ENCODE results near the gene SLC25A22. TPM values are rescaled to one million over a fixed set of nuclear protein-coding genes. Genes with fewer than 3 reads are reported as not detected.
A peak's percentile ranks its signal among the peaks of the same experiment; 100 is the strongest.

Gene SLC25A22
- total RNA-seq, 1 experiment from 2014 or later: 25.2 TPM

DNA sequence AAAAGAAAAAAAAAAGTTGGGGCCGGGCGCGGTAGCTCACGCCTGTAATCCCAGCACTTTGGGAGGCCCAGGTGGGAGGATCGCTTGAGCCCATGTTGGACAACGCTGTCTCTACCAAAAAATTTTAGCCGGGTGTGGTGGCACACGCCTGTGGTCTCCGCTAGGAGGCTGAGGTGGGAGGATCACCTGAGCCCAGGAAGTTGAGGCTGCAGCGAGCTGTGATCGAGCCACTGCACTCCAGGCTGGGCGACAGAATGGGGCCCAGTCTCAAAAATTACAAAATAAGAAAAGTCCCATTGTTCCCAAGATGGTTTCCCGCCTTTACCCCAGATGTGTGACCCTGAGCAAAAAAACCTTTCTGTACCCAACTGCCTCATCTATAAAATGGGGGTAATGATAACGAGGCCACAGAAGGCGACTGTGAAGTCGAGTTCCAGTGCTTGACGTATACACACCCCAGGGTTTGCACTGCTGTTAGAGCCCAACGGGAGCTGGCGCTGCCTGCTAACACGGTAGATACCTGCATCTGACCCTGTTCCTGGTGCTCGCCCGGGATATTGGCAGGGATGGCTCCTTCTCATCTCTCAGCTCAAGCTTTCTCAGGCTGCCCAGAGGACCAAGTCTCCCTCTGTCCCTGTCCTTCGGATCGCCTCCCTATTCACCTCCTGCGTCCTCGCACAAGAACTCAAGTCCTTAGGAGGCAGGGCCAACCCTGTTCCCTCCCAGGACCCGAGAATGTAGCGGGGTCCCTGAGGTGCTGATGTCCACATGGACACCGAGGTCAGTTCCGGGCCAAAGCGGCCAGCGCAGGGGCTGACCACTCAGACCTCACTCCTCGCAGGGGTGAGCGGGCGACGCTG, 10.6 kb upstream of the SLC25A22 start:
- Histone ChIP-seq H3K27me3 (ENCODE audit: control insufficient read depth, insufficient read depth, low read length) (no peaks in the 10 kb centered on the region), H3K36me3 (replicated peaks; ENCODE audit: control insufficient read depth, insufficient read depth, low read length) (peaks cover 26% of the 10 kb centered on the region), H3K4me3 (ENCODE audit: insufficient read depth, low read depth, low read length) (peak overlapping the region; percentile 98)
- DNase-seq: no peak

DNA sequence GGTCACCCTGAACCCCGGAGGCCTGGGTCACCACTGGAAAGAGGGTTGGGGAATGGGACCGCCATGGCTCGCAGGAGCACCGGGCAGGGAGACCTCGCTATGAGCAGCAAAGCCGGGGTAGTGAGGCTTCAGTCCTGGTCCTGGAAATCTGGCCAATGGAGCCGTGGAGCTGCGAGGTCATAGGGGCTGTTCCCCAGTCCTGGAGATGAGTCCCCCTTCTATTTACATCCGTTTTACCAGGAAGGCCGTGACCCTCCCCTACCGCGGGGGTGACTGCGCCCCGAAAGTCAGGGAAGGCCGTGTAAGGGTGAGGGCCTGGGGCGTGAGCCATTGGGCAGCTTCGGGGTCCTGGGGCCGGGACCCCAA, 6.5 kb upstream of the SLC25A22 start:
- peaks cover 9% of the 10 kb centered on the region for H3K36me3 ChIP-seq (replicated peaks; ENCODE audit: control insufficient read depth, insufficient read depth, low read length)
- peak; percentile 81 for DNase-seq
- no peaks in the 10 kb centered on the region for H3K27me3 ChIP-seq (ENCODE audit: control insufficient read depth, insufficient read depth, low read length)
- peak overlapping the region; percentile 59 for H3K4me3 ChIP-seq (ENCODE audit: insufficient read depth, low read depth, low read length)

DNA sequence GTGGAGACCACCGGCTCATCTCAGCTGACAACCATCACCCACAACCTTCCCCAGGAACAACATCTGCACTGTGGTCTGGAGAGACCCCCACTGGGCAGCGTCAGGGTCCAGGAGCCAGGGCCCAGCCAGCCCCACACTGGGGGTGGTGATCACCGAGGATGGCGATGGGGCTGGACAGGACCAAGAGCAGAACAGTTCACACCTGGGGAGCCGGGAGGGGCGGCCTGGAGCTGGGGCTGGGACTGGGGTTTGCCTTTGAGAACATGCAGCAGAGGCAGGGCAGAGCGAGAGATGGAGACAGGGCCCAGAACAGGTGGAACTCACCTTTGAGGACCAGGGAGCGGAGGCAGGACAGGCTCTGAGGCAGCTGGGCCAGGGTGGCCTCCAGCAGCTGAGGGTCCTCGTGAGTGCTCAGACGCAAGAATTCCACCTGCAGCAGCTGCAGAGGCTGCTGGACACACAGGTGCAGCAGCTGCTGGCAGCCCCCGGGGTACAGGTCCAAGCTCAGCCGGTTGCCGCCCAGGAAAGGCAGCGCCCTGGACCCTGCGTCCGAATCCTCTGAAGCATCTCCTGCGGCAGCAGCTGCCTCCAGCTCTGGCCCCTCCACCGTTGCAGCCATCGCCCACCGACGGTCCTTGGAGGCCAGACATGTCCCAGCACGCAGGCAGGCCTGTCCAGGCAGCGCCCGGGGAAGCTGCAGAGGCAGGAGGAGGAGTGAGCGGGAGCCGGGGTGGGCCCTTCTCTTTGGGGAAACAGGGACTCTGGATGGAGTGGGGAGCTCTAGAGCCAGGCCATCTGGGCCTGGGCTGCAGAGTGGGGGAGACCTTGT, 5.9 kb upstream of the SLC25A22 start:
- Histone ChIP-seq H3K4me3 (ENCODE audit: insufficient read depth, low read depth, low read length) (peak overlapping the region; percentile 59), H3K27me3 (ENCODE audit: control insufficient read depth, insufficient read depth, low read length) (no peaks in the 10 kb centered on the region), H3K36me3 (replicated peaks; ENCODE audit: control insufficient read depth, insufficient read depth, low read length) (peaks cover 9% of the 10 kb centered on the region)
- DNase-seq: peak; percentile 82

DNA sequence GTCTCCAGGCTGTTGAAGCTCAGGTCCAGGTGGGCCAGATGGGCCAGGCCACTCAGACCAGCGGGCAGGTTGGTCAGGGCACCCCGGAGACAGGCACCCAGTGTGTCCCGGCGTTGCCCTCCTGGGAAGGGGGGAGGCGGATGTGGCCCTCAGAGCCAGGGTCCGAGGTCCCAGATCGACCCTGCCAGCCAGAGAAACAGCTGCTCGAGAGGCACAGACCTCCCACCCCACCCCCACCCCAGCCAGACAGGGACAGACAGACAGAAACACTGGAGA, 5.3 kb upstream of the SLC25A22 start:
- Histone ChIP-seq H3K27me3 (ENCODE audit: control insufficient read depth, insufficient read depth, low read length) (no peaks in the 10 kb centered on the region), H3K4me3 (ENCODE audit: insufficient read depth, low read depth, low read length) (no peak overlapping the region), H3K36me3 (replicated peaks; ENCODE audit: control insufficient read depth, insufficient read depth, low read length) (peaks cover 9% of the 10 kb centered on the region)
- DNase-seq: no peak

DNA sequence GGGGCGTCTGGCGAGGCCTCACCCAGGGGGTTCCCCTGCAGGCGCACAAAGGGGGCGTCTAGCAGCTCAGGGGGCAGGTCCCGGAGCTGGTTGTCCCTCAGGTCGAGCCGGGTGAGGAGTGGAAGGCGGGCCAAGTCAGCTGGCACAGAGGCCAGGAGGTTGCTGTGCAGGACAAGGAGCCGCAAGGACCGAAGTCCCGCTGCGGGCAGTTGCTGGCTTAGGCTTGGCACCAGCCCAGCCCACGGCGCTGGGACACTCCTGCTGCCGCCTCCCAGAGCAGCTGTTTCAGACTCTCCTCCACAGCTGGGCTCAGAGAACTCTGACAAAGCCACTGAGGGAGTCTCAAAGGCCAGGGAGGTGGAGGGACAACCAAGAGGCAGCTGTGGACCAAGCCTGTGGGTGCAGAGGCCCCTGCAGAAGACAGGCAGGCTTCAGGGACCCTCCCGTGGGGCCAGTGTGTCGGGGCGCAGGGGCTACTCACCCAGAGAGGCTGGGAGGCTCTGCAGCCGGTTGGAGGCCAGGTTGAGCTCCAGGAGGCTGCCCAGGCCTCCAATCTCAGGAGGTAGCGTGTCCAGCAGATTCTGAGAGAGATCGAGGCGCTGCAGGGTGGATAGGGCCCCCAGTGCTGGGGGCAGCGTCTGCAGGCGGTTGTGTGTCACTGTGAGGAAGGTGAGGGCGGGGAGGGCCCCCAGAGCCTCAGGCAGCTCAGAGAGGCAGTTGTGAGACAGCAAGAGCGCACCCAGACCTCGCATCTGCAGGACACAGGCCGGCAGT, 4.8 kb upstream of the SLC25A22 start:
- Histone ChIP-seq H3K36me3 (replicated peaks; ENCODE audit: control insufficient read depth, insufficient read depth, low read length) (peaks cover 9% of the 10 kb centered on the region), H3K4me3 (ENCODE audit: insufficient read depth, low read depth, low read length) (no peak overlapping the region), H3K27me3 (ENCODE audit: control insufficient read depth, insufficient read depth, low read length) (no peaks in the 10 kb centered on the region)
- DNase-seq: no peak

DNA sequence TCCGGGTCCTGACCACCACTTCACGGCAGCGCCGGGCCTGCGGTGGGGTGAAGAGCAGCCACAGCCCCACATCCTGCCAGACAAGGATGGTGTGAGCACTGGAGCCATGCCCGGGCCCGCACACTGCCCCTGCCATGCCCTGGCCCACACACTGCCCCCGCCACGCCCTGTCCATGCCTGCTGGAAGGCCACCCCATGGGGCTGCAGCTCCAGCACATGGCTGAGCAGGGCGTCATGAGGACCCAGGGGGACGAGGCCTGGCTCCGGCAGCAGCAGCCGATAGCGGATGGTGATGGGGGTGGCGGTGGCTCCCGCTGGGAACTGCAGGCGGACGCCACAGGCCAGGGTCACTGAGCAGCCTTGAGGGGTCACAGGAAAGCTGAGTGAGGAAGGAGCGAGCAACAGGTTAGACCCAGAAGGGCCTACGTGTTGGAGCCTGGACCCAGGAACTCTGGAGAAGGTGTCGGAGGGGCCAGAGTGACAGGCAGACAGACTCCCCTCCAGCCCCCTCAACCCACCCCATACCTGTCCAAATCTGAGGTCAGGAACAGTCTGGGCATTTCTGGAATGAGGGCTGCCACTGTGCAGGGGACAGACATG, 4.0 kb upstream of the SLC25A22 start:
- H3K36me3 ChIP-seq (replicated peaks; ENCODE audit: control insufficient read depth, insufficient read depth, low read length): peaks cover 9% of the 10 kb centered on the region
- H3K4me3 ChIP-seq (ENCODE audit: insufficient read depth, low read depth, low read length): no peak overlapping the region
- no peak for DNase-seq
- H3K27me3 ChIP-seq (ENCODE audit: control insufficient read depth, insufficient read depth, low read length): no peaks in the 10 kb centered on the region

DNA sequence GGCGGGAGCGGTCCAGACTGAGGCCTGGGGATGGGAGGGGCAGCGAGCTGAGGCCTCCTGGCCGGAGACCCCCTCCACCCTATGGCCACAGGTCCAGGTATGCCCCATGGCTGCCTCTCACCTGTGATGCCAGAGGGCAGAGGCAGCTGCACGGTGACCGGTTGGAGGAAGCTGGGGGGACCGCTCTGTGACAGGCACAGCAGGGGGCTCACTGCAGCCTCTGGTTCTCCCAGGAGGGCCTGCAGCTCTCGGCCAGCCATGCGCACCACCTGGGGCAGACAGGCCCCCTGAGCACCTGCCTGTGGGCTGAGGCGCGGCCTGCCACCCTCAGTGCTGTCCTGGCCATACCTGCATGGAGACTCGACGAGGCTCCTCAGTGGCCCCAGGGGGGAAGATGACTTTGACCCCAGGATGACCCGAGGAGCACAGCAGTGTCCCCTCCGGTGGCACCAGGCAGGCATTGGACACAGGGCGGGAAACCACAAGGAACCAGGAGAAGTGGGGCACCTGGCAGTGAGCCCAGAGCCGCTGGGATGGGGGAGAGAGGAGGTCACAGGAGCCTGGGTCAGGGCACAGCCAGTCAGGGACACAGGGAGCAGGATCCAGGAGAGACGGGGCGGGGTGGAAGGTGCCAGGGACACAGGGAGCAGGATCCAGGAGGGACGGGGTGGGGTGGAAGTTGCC, 3.2 kb upstream of the SLC25A22 start:
- Histone ChIP-seq H3K4me3 (ENCODE audit: insufficient read depth, low read depth, low read length) (no peak overlapping the region), H3K27me3 (ENCODE audit: control insufficient read depth, insufficient read depth, low read length) (no peaks in the 10 kb centered on the region), H3K36me3 (replicated peaks; ENCODE audit: control insufficient read depth, insufficient read depth, low read length) (peaks cover 9% of the 10 kb centered on the region)
- no peak for DNase-seq

DNA sequence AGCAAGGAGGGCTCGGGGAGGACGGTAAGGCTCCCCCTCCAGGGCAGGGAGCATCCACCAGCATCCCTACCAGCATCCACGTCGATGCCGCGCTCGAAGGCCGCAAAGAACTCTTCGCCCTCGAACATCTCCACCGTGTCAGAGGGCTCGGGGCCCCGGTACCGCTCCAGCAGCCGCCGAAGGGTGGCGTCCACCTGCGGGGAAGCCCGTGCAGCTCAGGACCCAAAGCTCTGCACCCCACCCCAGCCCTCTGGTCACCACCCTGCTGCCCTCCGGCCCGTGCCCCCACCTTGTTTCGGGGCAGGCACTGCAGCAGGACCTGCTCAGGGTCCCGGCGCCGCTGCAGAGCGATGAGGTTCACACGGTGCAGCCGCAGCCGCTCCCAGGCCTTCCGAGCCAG, 2.4 kb upstream of the SLC25A22 start:
- H3K27me3 ChIP-seq (ENCODE audit: control insufficient read depth, insufficient read depth, low read length): no peaks in the 10 kb centered on the region
- H3K4me3 ChIP-seq (ENCODE audit: insufficient read depth, low read depth, low read length): no peak overlapping the region
- DNase-seq: no peak
- peaks cover 9% of the 10 kb centered on the region for H3K36me3 ChIP-seq (replicated peaks; ENCODE audit: control insufficient read depth, insufficient read depth, low read length)

DNA sequence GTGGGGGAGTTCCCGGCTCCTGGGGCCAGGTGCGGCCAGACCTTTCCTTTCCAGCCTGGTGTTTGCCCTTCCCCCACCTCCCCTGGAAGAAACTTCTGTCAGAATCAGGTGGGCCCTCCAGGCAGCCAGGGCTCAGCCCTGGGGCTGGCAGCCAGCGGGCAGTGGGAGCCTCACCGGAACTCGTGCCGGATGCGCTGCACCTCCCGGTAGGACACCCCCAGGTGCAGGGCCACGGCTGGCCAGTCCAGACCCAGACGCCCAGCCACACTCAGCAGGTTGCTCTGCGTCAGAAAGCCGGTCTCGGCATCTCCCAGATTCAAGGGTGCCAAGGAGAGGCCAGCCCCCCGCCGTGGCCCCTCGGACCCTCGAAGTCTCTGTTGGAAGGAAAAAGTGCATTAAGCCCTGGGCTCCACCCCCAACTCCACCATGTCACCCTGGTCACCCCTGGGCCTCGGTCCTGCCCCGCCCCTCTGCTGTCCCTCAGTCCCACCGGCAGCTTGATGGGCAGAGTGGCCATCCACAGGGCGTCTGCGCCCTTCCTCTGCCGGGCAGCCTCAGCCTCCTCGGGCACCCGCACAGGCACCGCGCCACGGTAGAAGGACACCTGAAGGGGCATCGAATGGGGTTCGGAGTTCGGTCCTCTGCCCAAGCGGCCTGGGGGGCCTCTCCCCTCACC, 1.7 kb upstream of the SLC25A22 start:
- Histone ChIP-seq H3K4me3 (ENCODE audit: insufficient read depth, low read depth, low read length) (no peak overlapping the region), H3K36me3 (replicated peaks; ENCODE audit: control insufficient read depth, insufficient read depth, low read length) (peaks cover 9% of the 10 kb centered on the region), H3K27me3 (ENCODE audit: control insufficient read depth, insufficient read depth, low read length) (no peaks in the 10 kb centered on the region)
- DNase-seq: no peak

DNA sequence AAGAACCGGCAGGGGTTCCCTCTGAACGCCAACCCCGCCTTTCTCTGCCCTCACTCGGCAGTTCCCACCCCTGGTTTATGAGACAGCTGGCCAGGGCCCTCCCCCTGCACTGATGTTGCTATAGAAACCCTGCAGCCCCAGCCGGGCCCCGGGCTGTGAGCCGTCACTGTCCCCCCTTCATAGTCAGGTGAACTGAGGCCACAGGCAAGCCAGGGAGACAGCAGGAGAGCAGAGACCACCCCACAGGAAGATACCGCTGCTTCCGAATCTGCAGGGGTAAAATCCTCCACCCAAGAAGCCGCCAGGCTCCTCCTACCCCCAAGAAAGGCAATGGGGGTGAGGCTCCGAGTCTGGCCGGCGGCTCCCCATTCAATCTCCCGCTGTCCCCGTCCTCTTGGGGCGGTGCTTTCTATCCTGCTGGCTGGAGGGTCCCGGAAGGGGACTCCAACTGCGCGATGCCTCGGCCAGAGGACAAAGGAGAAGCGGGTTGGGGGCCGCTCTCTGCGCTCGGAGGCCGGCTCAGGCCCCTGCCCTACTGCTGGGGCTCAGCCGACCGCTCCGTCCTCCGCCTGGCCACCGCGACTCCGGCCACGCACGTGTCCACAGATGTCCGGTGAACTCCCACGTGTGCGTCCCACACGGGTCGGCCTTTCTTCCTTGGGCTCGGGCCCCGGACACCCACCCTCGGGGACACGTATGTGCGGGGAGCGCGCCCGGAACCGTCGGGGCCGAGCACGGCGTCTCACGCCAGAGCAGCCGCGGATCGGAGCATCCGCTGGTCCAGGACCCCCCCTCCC, 587 bp downstream of the SLC25A22 start:
- peak; percentile 95 for DNase-seq

DNA sequence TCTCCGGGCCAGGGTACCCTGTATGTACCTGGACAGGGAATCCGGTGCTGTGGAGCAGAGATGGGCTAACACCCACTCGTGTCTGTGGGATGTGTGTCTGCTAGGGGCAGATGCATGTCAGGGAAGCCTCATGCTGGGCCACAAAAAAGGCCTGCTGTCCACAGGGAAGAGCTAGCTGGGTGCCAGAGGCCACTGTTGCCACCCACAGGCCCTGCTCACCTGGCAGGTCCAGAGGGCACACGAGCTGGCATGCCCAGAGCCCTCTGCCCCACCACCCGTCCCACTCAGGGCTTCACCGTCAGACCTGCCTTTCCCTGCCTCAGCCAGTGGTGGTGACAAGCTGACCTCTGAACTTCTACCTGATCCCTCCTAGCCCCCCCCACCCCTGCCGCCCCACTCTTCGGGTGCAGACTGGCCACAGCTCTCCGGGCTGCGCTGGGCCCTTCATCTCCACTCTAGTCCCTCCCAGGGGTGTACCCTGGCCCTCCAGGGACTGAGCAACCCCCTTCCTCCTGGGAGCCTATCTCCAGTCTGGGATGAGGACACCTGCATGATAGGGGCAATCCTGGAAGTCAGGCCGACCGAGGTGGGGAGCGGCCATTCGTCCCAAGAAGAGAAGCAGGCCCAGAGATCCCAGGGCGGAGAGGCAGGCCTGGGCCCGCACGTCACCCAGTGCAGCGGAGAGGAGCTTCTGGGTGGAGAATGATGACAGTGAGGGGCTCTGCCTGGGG, 1.4 kb downstream of the SLC25A22 start:
- peak overlapping the region; percentile 84 for H3K4me3 ChIP-seq (ENCODE audit: insufficient read depth, low read depth, low read length)
- peaks cover under 1% of the 10 kb centered on the region for H3K36me3 ChIP-seq (replicated peaks; ENCODE audit: control insufficient read depth, insufficient read depth, low read length)
- H3K27me3 ChIP-seq (ENCODE audit: control insufficient read depth, insufficient read depth, low read length): no peaks in the 10 kb centered on the region
- peak; percentile 79 for DNase-seq

More for the DNA sequence above, 587 bp downstream of the SLC25A22 start:
- H3K27me3 ChIP-seq (ENCODE audit: control insufficient read depth, insufficient read depth, low read length): no peaks in the 10 kb centered on the region
- peaks cover 4% of the 10 kb centered on the region for H3K36me3 ChIP-seq (replicated peaks; ENCODE audit: control insufficient read depth, insufficient read depth, low read length)
- peak overlapping the region; percentile 84 for H3K4me3 ChIP-seq (ENCODE audit: insufficient read depth, low read depth, low read length)

Measured in H7 (cell line).